ENCODE measurements around the gene MCHR2. TPM values are rescaled to one million over a fixed set of nuclear protein-coding genes. Genes with fewer than 3 reads are reported as not detected.

Gene MCHR2
- total RNA-seq, 1 experiment from 2014 or later = not detected

GRCh38 chr6:99905209-99906106 lies 88.6 kb downstream of the MCHR2 start:
- CTCF ChIA-PET = interaction anchor here (0.6 to 2.1 kb wide), 3 partner anchors 37 to 819 kb away, joined by 3 to 11 read pairs (median 5); no protein-coding TSS in a partner anchor
- intact Hi-C loops (cut with micrococcal nuclease; ENCODE audit: unreplicated experiment) = loop anchor here (2.0 kb wide), 1 partner anchor 37 kb away; no protein-coding TSS in a partner anchor

DNA sequence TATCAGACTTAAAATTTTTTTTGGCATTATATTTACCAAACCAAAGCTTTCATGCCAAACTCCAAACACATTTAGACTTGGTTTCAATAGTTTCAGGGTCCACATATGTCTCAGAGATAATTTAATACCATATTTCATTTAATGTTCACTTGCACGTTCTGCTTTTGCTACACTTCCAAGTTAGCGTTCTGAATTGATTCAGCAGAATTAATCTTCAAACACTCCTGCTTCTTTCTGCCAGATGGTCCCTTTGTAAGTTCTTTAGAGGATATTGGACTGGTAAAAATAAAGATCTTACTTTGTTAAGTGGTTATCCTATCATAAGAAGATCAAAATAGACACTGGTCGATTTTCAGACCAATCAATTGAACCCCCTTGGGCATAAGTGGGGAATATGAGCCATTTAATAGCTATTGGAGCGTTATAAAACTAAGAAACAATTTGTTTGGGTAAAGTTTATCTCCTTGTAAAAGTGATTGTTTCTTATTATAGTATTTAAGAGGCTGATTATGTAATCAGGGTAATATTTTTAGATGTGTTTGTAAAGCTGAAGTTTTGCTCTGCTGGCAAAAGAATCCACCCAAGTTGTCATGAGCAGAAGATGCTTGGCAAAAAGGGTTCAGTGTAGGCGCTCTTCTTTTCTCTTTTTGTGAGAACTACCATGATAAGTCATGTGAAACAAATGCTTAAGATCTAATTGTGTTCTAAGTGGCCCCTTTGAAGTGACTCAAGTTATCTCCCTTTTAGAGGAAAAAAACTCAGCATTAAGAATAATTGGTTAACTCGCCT lies 92.2 kb downstream of the MCHR2 start:
- Histone ChIP-seq H3K4me1 (ENCODE audit: insufficient read depth, low read length, poor library complexity, severe bottlenecking) (no peaks in the 10 kb centered on the region), H3K9me3 (ENCODE audit: low read depth, low read length, poor library complexity, severe bottlenecking) (no peaks in the 10 kb centered on the region), H3K4me3 (ENCODE audit: low read depth, low read length, poor library complexity, severe bottlenecking) (no peak overlapping the region), H3K36me3 (ENCODE audit: insufficient read depth, low read length, poor library complexity, severe bottlenecking) (no peaks in the 10 kb centered on the region), H3K27ac (ENCODE audit: low read depth, low read length, poor library complexity, severe bottlenecking) (no peak overlapping the region), H3K27me3 (replicated peaks; ENCODE audit: insufficient read depth, low read depth, low read length, poor library complexity) (no peaks in the 10 kb centered on the region)
- POLR2A ChIA-PET (ENCODE audit: low non-redundant PET) = no interaction called here
- CTCF ChIA-PET = no interaction called here
- intact Hi-C loops (cut with micrococcal nuclease; ENCODE audit: unreplicated experiment) = no loop called here
- DNase-seq (ENCODE audit: low spot score) = no peak
- TF ChIP-seq CTCF (conservative IDR thresholded peaks at IDR 0.05; ENCODE audit: low read depth, low read length) (no peak), EZH2 (IDR thresholded peaks at IDR 0.05; ENCODE audit: borderline replicate concordance, low read depth, low read length, poor library complexity, severe bottlenecking) (no peak)
- BruUV-seq (replicated peaks) = no TSS peak

More at GRCh38 chr6:99905209-99906106, 88.6 kb downstream of the MCHR2 start:
- Histone ChIP-seq H3K27me3 (replicated peaks; ENCODE audit: insufficient read depth, low read depth, low read length, poor library complexity) (no peaks in the 10 kb centered on the region), H3K27ac (ENCODE audit: low read depth, low read length, poor library complexity, severe bottlenecking) (no peak overlapping the region), H3K36me3 (ENCODE audit: insufficient read depth, low read length, poor library complexity, severe bottlenecking) (no peaks in the 10 kb centered on the region), H3K4me3 (ENCODE audit: low read depth, low read length, poor library complexity, severe bottlenecking) (no peak overlapping the region), H3K9me3 (ENCODE audit: low read depth, low read length, poor library complexity, severe bottlenecking) (no peaks in the 10 kb centered on the region), H3K4me1 (ENCODE audit: insufficient read depth, low read length, poor library complexity, severe bottlenecking) (no peaks in the 10 kb centered on the region)
- TF ChIP-seq EZH2 (IDR thresholded peaks at IDR 0.05; ENCODE audit: borderline replicate concordance, low read depth, low read length, poor library complexity, severe bottlenecking) (no peak), CTCF (conservative IDR thresholded peaks at IDR 0.05; ENCODE audit: low read depth, low read length) (peak; percentile 74)
- no TSS peak for BruUV-seq (replicated peaks)
- peak; percentile 74 for DNase-seq (ENCODE audit: low spot score)
- POLR2A ChIA-PET (ENCODE audit: low non-redundant PET) = no interaction called here

DNA sequence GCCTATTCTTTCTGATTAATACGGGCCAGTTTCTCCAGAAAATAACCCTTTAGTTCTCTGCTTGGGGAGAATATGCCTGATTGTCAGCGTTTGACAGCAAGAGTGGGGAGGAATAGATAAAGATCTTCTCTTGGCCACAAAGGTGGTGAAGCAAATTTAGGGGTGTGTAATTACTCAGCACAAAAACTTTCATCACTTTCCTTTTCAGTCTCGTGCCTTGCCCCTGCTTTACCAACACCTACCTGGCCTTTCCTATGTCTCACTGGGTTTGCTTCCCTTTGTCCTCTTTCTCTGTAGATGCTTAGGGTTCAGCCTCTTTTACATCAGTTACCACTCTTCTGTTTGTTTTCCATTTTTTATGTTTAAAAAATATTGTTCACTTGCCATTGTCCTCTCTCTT lies 99.2 kb downstream of the MCHR2 start:
- Histone ChIP-seq H3K4me1 (ENCODE audit: insufficient read depth, low read length, poor library complexity, severe bottlenecking) (no peaks in the 10 kb centered on the region), H3K27me3 (replicated peaks; ENCODE audit: insufficient read depth, low read depth, low read length, poor library complexity) (no peaks in the 10 kb centered on the region), H3K27ac (ENCODE audit: low read depth, low read length, poor library complexity, severe bottlenecking) (no peak overlapping the region), H3K36me3 (ENCODE audit: insufficient read depth, low read length, poor library complexity, severe bottlenecking) (no peaks in the 10 kb centered on the region), H3K4me3 (ENCODE audit: low read depth, low read length, poor library complexity, severe bottlenecking) (no peak overlapping the region), H3K9me3 (ENCODE audit: low read depth, low read length, poor library complexity, severe bottlenecking) (no peaks in the 10 kb centered on the region)
- TF ChIP-seq CTCF (conservative IDR thresholded peaks at IDR 0.05; ENCODE audit: low read depth, low read length) = no peak
- TF ChIP-seq EZH2 (IDR thresholded peaks at IDR 0.05; ENCODE audit: borderline replicate concordance, low read depth, low read length, poor library complexity, severe bottlenecking) = no peak
- CTCF ChIA-PET = no interaction called here
- no peak for DNase-seq (ENCODE audit: low spot score)
- POLR2A ChIA-PET (ENCODE audit: low non-redundant PET) = no interaction called here
- intact Hi-C loops (cut with micrococcal nuclease; ENCODE audit: unreplicated experiment) = no loop called here
- no TSS peak for BruUV-seq (replicated peaks)

Data from A673 (cell line).